HEK293 (cell line): Measurements from ENCODE around the gene DTX2.

Experiments used
- CTCF ChIA-PET: fragments of 350-600 bp; formaldehyde crosslinking; extraction: SDS; loops from one replicate; lab custom pipeline; 2021; ENCODE audit warnings: antibody characterized with exemption; lab: Yijun Ruan, JAX
- POLR2A ChIA-PET: fragments of 300-600 bp; formaldehyde crosslinking; extraction: SDS; loops from one replicate; lab custom pipeline; 2020; ENCODE audit warnings: antibody characterized with exemption, inconsistent platforms; lab: Yijun Ruan, JAX
- H3K27ac ChIP-seq: fragments of 200-500 bp; sonication (Bioruptor generic); 2 replicates; pipeline ENCODE4 v1.5.1; 2014; ENCODE audit warnings: low read depth, low read length, control low read depth, inconsistent platforms; ENCODE audit errors: extremely low read depth
- H3K36me3 ChIP-seq, 2 experiments: fragments of 200-500 bp in 1 of 2; sonication (Bioruptor generic) in 1 of 2; 1 replicate in 1 of 2; 2 replicates in 1 of 2; pipeline ENCODE4 v1.5.1; 2014 to 2017; ENCODE audit warnings: inconsistent platforms in 2 of 2, low read length in 2 of 2; ENCODE audit not compliant: control insufficient read depth in 2 of 2, insufficient read depth in 1 of 2
- H3K4me1 ChIP-seq: fragments of 200-500 bp; sonication (Bioruptor generic); 2 replicates; pipeline ENCODE4 v1.5.1; 2014; ENCODE audit warnings: mild to moderate bottlenecking, low read length, inconsistent platforms; ENCODE audit not compliant: control insufficient read depth, insufficient read depth
- H3K4me3 ChIP-seq: 2 replicates; pipeline ENCODE4 v1.5.1; 2011; ENCODE audit warnings: low read depth, mild to moderate bottlenecking, control low read depth, low read length, moderate library complexity
- H3K9me3 ChIP-seq: fragments of 200-500 bp; sonication (Bioruptor generic); 2 replicates; pipeline ENCODE4 v1.5.1; 2014; ENCODE audit warnings: low read depth, low read length, inconsistent platforms; ENCODE audit not compliant: control insufficient read depth, insufficient read depth
- BCL11A ChIP-seq: fragments of 450-650 bp; formaldehyde crosslinking; IDR thresholded peaks from 2 replicates; pipeline ENCODE4 v1.5.1; 2016; ENCODE audit warnings: low read depth, missing biosample characterization, missing genetic modification characterization
- HOXC10 ChIP-seq: sonication (generic); formaldehyde crosslinking; IDR thresholded peaks from 2 replicates; pipeline ENCODE4 v1.8.1; 2023; ENCODE audit warnings: mild to moderate bottlenecking, missing genetic modification reagents
- KLF16 ChIP-seq: fragments of 450-650 bp; formaldehyde crosslinking; IDR thresholded peaks from 2 replicates; pipeline ENCODE4 v1.5.1; 2017; ENCODE audit warnings: missing biosample characterization, missing genetic modification characterization
- MZF1 ChIP-seq: fragments of 450-650 bp; formaldehyde crosslinking; IDR thresholded peaks from 2 replicates; pipeline ENCODE4 v1.5.1; 2017; ENCODE audit warnings: missing biosample characterization, missing genetic modification characterization, borderline replicate concordance
- SCRT2 ChIP-seq: fragments of 450-650 bp; formaldehyde crosslinking; IDR thresholded peaks from 2 replicates; pipeline ENCODE4 v1.5.1; 2016; ENCODE audit warnings: missing biosample characterization, missing genetic modification characterization
- TCF7L2 ChIP-seq: IDR thresholded peaks from 2 replicates; pipeline ENCODE4 v1.6.1; 2011; ENCODE audit warnings: low read depth, mild to moderate bottlenecking, inconsistent platforms, low read length, moderate library complexity, borderline replicate concordance
- YY2 ChIP-seq: fragments of 450-650 bp; formaldehyde crosslinking; IDR thresholded peaks from 2 replicates; pipeline ENCODE4 v1.5.1; 2016; ENCODE audit warnings: missing biosample characterization, missing genetic modification characterization
- ZBTB7A ChIP-seq: fragments of 450-650 bp; formaldehyde crosslinking; IDR thresholded peaks from 2 replicates; pipeline ENCODE4 v1.5.1; 2016; ENCODE audit warnings: low read depth, missing biosample characterization, missing genetic modification characterization
- ZEB2 ChIP-seq: fragments of 450-650 bp; formaldehyde crosslinking; IDR thresholded peaks from 2 replicates; pipeline ENCODE4 v1.5.1; 2016; ENCODE audit warnings: missing biosample characterization, missing genetic modification characterization
- ZNF140 ChIP-seq: fragments of 450-650 bp; formaldehyde crosslinking; IDR thresholded peaks from 2 replicates; pipeline ENCODE4 v1.5.1; 2016; ENCODE audit warnings: missing biosample characterization, missing genetic modification characterization
- ZNF146 ChIP-seq: fragments of 450-650 bp; formaldehyde crosslinking; IDR thresholded peaks from 2 replicates; pipeline ENCODE4 v1.5.1; 2016; ENCODE audit warnings: missing biosample characterization, missing genetic modification characterization
- ZNF221 ChIP-seq: fragments of 450-650 bp; formaldehyde crosslinking; IDR thresholded peaks from 2 replicates; pipeline ENCODE4 v1.5.1; 2017; ENCODE audit warnings: missing biosample characterization, missing genetic modification characterization, borderline replicate concordance
- ZNF274 ChIP-seq, 2 experiments: fragments of 200-500 bp in 1 of 2; fragments of 450-650 bp in 1 of 2; sonication (Bioruptor generic) in 1 of 2; formaldehyde crosslinking in 1 of 2; IDR thresholded peaks; 2 replicates each; pipeline versions ENCODE4 v1.5.1 to v1.6.1; 2014 to 2016; ENCODE audit warnings: borderline replicate concordance in 1 of 2, inconsistent platforms in 1 of 2, low read length in 1 of 2, missing biosample characterization in 1 of 2, missing genetic modification characterization in 1 of 2
- ZNF501 ChIP-seq: fragments of 450-650 bp; formaldehyde crosslinking; IDR thresholded peaks from 2 replicates; pipeline ENCODE4 v1.5.1; 2016; ENCODE audit warnings: missing biosample characterization, missing genetic modification characterization
- ZNF549 ChIP-seq: fragments of 450-650 bp; IDR thresholded peaks from 2 replicates; pipeline ENCODE4 v1.5.1; 2018; ENCODE audit warnings: missing biosample characterization, missing genetic modification characterization, mild to moderate bottlenecking, inconsistent platforms, moderate library complexity
- ZNF561 ChIP-seq: fragments of 450-650 bp; IDR thresholded peaks from 2 replicates; pipeline ENCODE4 v1.5.1; 2018; ENCODE audit warnings: missing biosample characterization, missing genetic modification characterization, borderline replicate concordance
- ZNF791 ChIP-seq: fragments of 450-650 bp; formaldehyde crosslinking; IDR thresholded peaks from 2 replicates; pipeline ENCODE4 v1.5.1; 2016; ENCODE audit warnings: missing biosample characterization, missing genetic modification characterization
- ZSCAN4 ChIP-seq: fragments of 450-650 bp; formaldehyde crosslinking; IDR thresholded peaks from 2 replicates; pipeline ENCODE4 v1.5.1; 2017; ENCODE audit warnings: missing biosample characterization, missing genetic modification characterization
- TF ChIP-seq, protein P1 (sequence below): fragments of 450-650 bp; formaldehyde crosslinking; IDR thresholded peaks from 2 replicates; pipeline ENCODE4 v1.5.1; 2016; ENCODE audit warnings: missing biosample characterization, missing genetic modification characterization

The DTX2 gene

DNA sequence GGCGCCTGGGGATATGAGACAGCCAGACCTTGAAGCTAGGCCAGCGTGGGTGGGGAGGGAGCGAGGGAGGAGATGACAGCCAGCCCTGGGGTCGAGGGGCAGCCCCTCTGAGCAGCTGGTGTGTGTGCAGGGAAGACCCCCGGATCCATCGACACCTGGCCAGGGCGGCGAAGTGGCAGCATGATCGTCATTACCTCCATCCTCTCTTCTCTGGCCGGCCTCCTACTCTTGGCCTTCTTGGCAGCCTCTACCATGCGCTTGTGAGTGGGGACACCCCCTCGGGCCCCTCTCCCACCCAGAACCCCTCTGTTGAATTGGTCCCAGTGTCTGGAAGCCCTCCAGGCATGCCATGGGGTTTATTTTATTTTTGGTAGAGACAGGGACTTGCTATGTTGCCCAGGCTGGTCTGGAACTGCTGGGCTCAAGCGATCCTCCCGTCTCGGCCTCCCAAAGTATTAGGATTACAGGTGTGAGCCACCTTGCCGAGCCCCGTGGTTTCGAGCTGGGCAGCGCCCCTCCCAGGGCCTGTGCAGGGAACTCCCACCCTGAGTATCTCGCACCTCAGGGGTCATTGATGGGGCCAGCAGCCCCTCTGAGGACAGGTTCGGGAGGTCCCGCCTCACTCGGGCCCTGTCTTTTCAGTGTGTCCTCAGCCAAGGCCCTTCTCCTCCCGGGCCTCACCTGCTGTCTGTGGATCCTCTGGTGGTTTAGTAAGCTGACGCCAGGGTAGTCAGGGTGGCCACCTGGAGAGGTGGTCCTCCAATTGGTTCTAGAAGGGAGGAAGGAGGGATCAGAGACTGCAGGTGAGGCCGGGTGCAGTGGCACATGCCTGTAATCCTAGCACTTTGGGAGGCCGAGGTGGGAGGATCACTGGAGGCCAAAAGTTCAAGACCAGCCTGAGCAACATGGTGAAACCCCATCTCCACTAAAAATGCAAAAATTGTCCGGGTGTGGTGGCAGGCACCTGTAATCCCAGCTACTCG, 52.6 kb downstream of the DTX2 start (continued):
- TF ChIP-seq BCL11A (tag by site-specific recombination) (no peak), ZEB2 (no peak), ZNF501 (tag by site-specific recombination) (no peak), ZBTB7A (tag by site-specific recombination) (no peak), TCF7L2 (no peak), YY2 (tag by site-specific recombination) (no peak), ZNF274 (IDR thresholded peaks at IDR 0.05; ENCODE audit: low read length) (no peak), ZNF274 (tag by site-specific recombination; IDR thresholded peaks at IDR 0.05; ENCODE audit: borderline replicate concordance) (no peak), ZNF561 (tag by site-specific recombination) (no peak), HOXC10 (no peak), ZNF146 (no peak), SCRT2 (no peak), ZNF791 (no peak)
- TF ChIP-seq, all 188 proteins: peak for 0

GRCh38 chr7:76514926-76515771, 53.6 kb downstream of the DTX2 start:
- CTCF ChIA-PET, result no interaction called here

More at GRCh38 chr7:76514926-76515771, 53.6 kb downstream of the DTX2 start:
- H3K9me3 ChIP-seq, result no peaks in the 10 kb centered on the region
- no peak for TF ChIP-seq HOXC10
- TF ChIP-seq ZNF140 (tag by site-specific recombination), result no peak
- TF ChIP-seq ZSCAN4 (tag by site-specific recombination), result no peak
- TF ChIP-seq, protein P1, sequence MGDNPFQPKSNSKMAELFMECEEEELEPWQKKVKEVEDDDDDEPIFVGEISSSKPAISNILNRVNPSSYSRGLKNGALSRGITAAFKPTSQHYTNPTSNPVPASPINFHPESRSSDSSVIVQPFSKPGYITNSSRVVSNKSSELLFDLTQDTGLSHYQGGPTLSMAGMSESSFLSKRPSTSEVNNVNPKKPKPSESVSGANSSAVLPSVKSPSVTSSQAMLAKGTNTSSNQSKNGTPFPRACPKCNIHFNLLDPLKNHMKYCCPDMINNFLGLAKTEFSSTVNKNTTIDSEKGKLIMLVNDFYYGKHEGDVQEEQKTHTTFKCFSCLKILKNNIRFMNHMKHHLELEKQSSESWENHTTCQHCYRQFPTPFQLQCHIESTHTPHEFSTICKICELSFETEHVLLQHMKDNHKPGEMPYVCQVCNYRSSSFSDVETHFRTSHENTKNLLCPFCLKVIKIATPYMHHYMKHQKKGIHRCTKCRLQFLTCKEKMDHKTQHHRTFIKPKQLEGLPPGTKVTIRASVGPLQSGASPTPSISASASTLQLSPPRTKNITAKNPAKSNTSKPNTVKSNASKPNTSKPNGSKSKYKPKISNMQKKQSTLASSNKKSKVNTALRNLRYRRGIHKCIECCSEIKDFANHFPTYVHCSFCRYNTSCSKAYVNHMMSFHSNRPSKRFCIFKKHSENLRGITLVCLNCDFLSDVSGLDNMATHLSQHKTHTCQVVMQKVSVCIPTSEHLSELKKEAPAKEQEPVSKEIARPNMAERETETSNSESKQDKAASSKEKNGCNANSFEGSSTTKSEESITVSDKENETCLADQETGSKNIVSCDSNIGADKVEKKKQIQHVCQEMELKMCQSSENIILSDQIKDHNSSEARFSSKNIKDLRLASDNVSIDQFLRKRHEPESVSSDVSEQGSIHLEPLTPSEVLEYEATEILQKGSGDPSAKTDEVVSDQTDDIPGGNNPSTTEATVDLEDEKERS (tag by site-specific recombination), result no peak
- no peak for TF ChIP-seq MZF1
- no peak for TF ChIP-seq ZNF221 (tag by site-specific recombination)
- no peak for TF ChIP-seq ZNF549
- TF ChIP-seq KLF16 (tag by site-specific recombination), result no peak
- TF ChIP-seq, all 188 proteins: peak for 0
- Histone ChIP-seq H3K27ac (no peak overlapping the region), H3K4me3 (no peak overlapping the region), H3K4me1 (no peaks in the 10 kb centered on the region), H3K36me3 (no peaks in the 10 kb centered on the region)
- POLR2A ChIA-PET, result no interaction called here
